A549 treated with AZD2906 at 1 μM for 4 hours (cell line): ENCODE results near the gene ZNF516. TPM values are rescaled to one million over a fixed set of nuclear protein-coding genes. Genes with fewer than 3 reads are reported as not detected.

ENCODE experiments used
- total RNA-seq: library from RNA; stranded (reverse); fragments of 200-300 nt; extraction: Qiagen RNA extraction; gene quantifications from 5 replicates; pipeline ENCODE4 v1.2.3, GENCODE V29; 2022

The ZNF516 gene
- 4.3 to 4.4 TPM (median 4.3 TPM) in 5 replicates for total RNA-seq

GRCh38 chr18:76495006-76495370 is at the start of gene ZNF516:
ZNF516 (minus strand) TSS chr18:76495242; CDS start chr18:76443054, 52,188 bp downstream.

